ENCODE measurements around the gene USP49. TPM values are rescaled to one million over a fixed set of nuclear protein-coding genes. Genes with fewer than 3 reads are reported as not detected.
"Not testable (repeated sequence)": the region's sequence is repeated elsewhere in the genome, so short reads cannot be mapped to it uniquely, and the experiment has no call there.

The USP49 gene
- total RNA-seq, 1 experiment from 2014 or later, result 10.5 TPM

- Histone ChIP-seq H3K27ac (ENCODE audit: low read depth, low read length, poor library complexity, severe bottlenecking) (no peak overlapping the region), H3K4me1 (ENCODE audit: insufficient read depth, low read length, poor library complexity, severe bottlenecking) (no peaks in the 10 kb centered on the region), H3K9me3 (ENCODE audit: low read depth, low read length, poor library complexity, severe bottlenecking) (no peaks in the 10 kb centered on the region), H3K27me3 (replicated peaks; ENCODE audit: insufficient read depth, low read depth, low read length, poor library complexity) (no peaks in the 10 kb centered on the region), H3K36me3 (ENCODE audit: insufficient read depth, low read length, poor library complexity, severe bottlenecking) (no peaks in the 10 kb centered on the region), H3K4me3 (ENCODE audit: low read depth, low read length, poor library complexity, severe bottlenecking) (no peak overlapping the region)
- intact Hi-C loops (cut with micrococcal nuclease; ENCODE audit: unreplicated experiment), result no loop called here
- BruUV-seq (replicated peaks), result no TSS peak
- POLR2A ChIA-PET (ENCODE audit: low non-redundant PET), result no interaction called here
- TF ChIP-seq, protein P1, sequence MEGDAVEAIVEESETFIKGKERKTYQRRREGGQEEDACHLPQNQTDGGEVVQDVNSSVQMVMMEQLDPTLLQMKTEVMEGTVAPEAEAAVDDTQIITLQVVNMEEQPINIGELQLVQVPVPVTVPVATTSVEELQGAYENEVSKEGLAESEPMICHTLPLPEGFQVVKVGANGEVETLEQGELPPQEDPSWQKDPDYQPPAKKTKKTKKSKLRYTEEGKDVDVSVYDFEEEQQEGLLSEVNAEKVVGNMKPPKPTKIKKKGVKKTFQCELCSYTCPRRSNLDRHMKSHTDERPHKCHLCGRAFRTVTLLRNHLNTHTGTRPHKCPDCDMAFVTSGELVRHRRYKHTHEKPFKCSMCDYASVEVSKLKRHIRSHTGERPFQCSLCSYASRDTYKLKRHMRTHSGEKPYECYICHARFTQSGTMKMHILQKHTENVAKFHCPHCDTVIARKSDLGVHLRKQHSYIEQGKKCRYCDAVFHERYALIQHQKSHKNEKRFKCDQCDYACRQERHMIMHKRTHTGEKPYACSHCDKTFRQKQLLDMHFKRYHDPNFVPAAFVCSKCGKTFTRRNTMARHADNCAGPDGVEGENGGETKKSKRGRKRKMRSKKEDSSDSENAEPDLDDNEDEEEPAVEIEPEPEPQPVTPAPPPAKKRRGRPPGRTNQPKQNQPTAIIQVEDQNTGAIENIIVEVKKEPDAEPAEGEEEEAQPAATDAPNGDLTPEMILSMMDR (conservative IDR thresholded peaks at IDR 0.05; ENCODE audit: low read depth, low read length), result no peak
- no peak for TF ChIP-seq EZH2 (IDR thresholded peaks at IDR 0.05; ENCODE audit: borderline replicate concordance, low read depth, low read length, poor library complexity, severe bottlenecking)
- CTCF ChIA-PET, result no interaction called here
- DNase-seq (ENCODE audit: low spot score), result no peak
Measured at GRCh38 chr6:41769376-41769775, 125.8 kb downstream of the USP49 start.

GRCh38 chr6:41768545-41769308 is 126.4 kb downstream of the USP49 start:
- POLR2A ChIA-PET (ENCODE audit: low non-redundant PET), result no interaction called here
- Histone ChIP-seq H3K27me3 (replicated peaks; ENCODE audit: insufficient read depth, low read depth, low read length, poor library complexity) (no peaks in the 10 kb centered on the region), H3K27ac (ENCODE audit: low read depth, low read length, poor library complexity, severe bottlenecking) (no peak overlapping the region), H3K36me3 (ENCODE audit: insufficient read depth, low read length, poor library complexity, severe bottlenecking) (no peaks in the 10 kb centered on the region), H3K9me3 (ENCODE audit: low read depth, low read length, poor library complexity, severe bottlenecking) (no peaks in the 10 kb centered on the region), H3K4me3 (ENCODE audit: low read depth, low read length, poor library complexity, severe bottlenecking) (no peak overlapping the region), H3K4me1 (ENCODE audit: insufficient read depth, low read length, poor library complexity, severe bottlenecking) (no peaks in the 10 kb centered on the region)
- intact Hi-C loops (cut with micrococcal nuclease; ENCODE audit: unreplicated experiment), result no loop called here
- no peak for DNase-seq (ENCODE audit: low spot score)
- no peak for TF ChIP-seq EZH2 (IDR thresholded peaks at IDR 0.05; ENCODE audit: borderline replicate concordance, low read depth, low read length, poor library complexity, severe bottlenecking)
- TF ChIP-seq, protein P1 (conservative IDR thresholded peaks at IDR 0.05; ENCODE audit: low read depth, low read length), result no peak
- BruUV-seq (replicated peaks), result no TSS peak
- CTCF ChIA-PET, result no interaction called here

DNA sequence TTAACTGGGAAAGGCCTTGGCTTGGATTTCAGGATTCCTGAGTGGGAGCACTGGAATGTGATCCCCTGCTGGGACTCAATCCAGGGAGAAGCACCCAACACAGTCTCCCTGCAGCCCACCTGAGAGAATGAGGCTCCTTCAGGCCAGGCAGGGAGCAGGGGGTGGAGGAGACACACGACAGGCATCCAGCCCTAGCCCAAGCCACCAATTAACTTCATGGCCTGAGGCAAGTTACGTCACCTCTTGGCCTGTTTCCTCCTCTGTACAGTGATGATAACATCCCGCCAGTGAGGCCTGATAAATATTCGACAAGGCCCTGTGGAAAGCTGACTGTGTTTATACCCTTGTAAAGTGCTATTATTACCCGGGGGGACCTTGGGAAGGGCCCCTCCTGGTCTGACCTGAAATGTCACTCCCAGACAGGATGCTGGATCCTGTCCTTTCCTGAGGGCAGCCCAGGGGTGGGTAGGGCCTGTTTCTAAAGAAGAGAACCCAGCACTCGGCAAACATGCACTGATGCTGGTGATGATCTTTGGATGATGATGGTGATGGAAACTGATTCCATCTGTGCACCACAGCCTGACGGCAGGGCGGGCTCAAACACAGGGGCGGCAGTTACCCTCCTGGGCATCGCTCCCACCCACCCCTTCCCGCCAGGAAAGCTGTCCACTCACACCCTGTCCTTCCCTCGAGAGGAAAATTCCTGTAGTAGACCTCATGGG is 127.9 kb downstream of the USP49 start:
- DNase-seq (ENCODE audit: low spot score), result no peak
- no TSS peak for BruUV-seq (replicated peaks)
- CTCF ChIA-PET, result interaction anchor here (0.7 kb wide), 1 partner anchor 1251 kb away, joined by 3 read pairs; no protein-coding TSS in a partner anchor

GRCh38 chr6:41766043-41766664 is 129.0 kb downstream of the USP49 start:
- DNase-seq (ENCODE audit: low spot score); H3K4me3 ChIP-seq (ENCODE audit: low read depth, low read length, poor library complexity, severe bottlenecking); intact Hi-C loops (cut with micrococcal nuclease; ENCODE audit: unreplicated experiment); H3K9me3 ChIP-seq (ENCODE audit: low read depth, low read length, poor library complexity, severe bottlenecking); H3K27me3 ChIP-seq (replicated peaks; ENCODE audit: insufficient read depth, low read depth, low read length, poor library complexity); BruUV-seq (replicated peaks); H3K4me1 ChIP-seq (ENCODE audit: insufficient read depth, low read length, poor library complexity, severe bottlenecking); POLR2A ChIA-PET (ENCODE audit: low non-redundant PET); H3K36me3 ChIP-seq (ENCODE audit: insufficient read depth, low read length, poor library complexity, severe bottlenecking); H3K27ac ChIP-seq (ENCODE audit: low read depth, low read length, poor library complexity, severe bottlenecking): not testable (repeated sequence)
- CTCF ChIA-PET, result interaction anchor here (0.6 kb wide), 1 partner anchor 61 kb away, joined by 3 read pairs; no protein-coding TSS in a partner anchor

More for the DNA sequence above, 127.9 kb downstream of the USP49 start:
- Histone ChIP-seq H3K27ac (ENCODE audit: low read depth, low read length, poor library complexity, severe bottlenecking) (no peak overlapping the region), H3K9me3 (ENCODE audit: low read depth, low read length, poor library complexity, severe bottlenecking) (no peaks in the 10 kb centered on the region), H3K4me1 (ENCODE audit: insufficient read depth, low read length, poor library complexity, severe bottlenecking) (peaks cover 5% of the 10 kb centered on the region), H3K4me3 (ENCODE audit: low read depth, low read length, poor library complexity, severe bottlenecking) (no peak overlapping the region), H3K36me3 (ENCODE audit: insufficient read depth, low read length, poor library complexity, severe bottlenecking) (no peaks in the 10 kb centered on the region), H3K27me3 (replicated peaks; ENCODE audit: insufficient read depth, low read depth, low read length, poor library complexity) (no peaks in the 10 kb centered on the region)
- intact Hi-C loops (cut with micrococcal nuclease; ENCODE audit: unreplicated experiment), result no loop called here
- POLR2A ChIA-PET (ENCODE audit: low non-redundant PET), result interaction anchor here (0.6 kb wide), 1 partner anchor 33 kb away, joined by 6 read pairs; no protein-coding TSS in a partner anchor
- TF ChIP-seq, protein P1 (conservative IDR thresholded peaks at IDR 0.05; ENCODE audit: low read depth, low read length), result no peak

Data from A673 (cell line).